Measurements from ENCODE around the gene SENP5. TPM values are rescaled to one million over a fixed set of nuclear protein-coding genes. Genes with fewer than 3 reads are reported as not detected.

The SENP5 gene
- total RNA-seq, 4 donors from 2014 or later, result 21.4 to 42.7 (median 31.7) TPM

- in situ Hi-C loops (cut with MboI; ENCODE audit: low sequenced_read_pairs in 4 of 4) (loop anchor here in 1 of 4 donors (10.0 to 25.0 kb wide), 2 partner anchors 212 to 385 kb away; partner anchors contain the start of genes FBXO45, PAK2 and WDR53), intact Hi-C loops (cut with DNase I; ENCODE audit: low total_unique reads) (no loop called here)
- ATAC-seq (no peak), DNase-seq (no peak)
- Histone ChIP-seq H3K4me3 (no peak overlapping the region), H3K4me1 (peaks cover 11 to 19% of the 10 kb centered on the region in 2 donors), H3K36me3 (no peaks in the 10 kb centered on the region), H3K9me3 (no peaks in the 10 kb centered on the region), H3K27ac (no peak overlapping the region), H3K27me3 (no peaks in the 10 kb centered on the region)
- no peak for TF ChIP-seq POLR2A (IDR thresholded peaks at IDR 0.05)
- TF ChIP-seq, protein P1, sequence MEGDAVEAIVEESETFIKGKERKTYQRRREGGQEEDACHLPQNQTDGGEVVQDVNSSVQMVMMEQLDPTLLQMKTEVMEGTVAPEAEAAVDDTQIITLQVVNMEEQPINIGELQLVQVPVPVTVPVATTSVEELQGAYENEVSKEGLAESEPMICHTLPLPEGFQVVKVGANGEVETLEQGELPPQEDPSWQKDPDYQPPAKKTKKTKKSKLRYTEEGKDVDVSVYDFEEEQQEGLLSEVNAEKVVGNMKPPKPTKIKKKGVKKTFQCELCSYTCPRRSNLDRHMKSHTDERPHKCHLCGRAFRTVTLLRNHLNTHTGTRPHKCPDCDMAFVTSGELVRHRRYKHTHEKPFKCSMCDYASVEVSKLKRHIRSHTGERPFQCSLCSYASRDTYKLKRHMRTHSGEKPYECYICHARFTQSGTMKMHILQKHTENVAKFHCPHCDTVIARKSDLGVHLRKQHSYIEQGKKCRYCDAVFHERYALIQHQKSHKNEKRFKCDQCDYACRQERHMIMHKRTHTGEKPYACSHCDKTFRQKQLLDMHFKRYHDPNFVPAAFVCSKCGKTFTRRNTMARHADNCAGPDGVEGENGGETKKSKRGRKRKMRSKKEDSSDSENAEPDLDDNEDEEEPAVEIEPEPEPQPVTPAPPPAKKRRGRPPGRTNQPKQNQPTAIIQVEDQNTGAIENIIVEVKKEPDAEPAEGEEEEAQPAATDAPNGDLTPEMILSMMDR (IDR thresholded peaks at IDR 0.05 in 4 of 5, conservative IDR thresholded peaks at IDR 0.05 in 1 of 5), result no peak
Measured at GRCh38 chr3:196947136-196947859, 79.6 kb downstream of the SENP5 start.

GRCh38 chr3:196947860-196948441 is 80.2 kb downstream of the SENP5 start:
- DNase-seq, result no peak
- Histone ChIP-seq H3K27me3 (no peaks in the 10 kb centered on the region), H3K9me3 (no peaks in the 10 kb centered on the region), H3K36me3 (no peaks in the 10 kb centered on the region), H3K27ac (no peak overlapping the region), H3K4me3 (no peak overlapping the region), H3K4me1 (peaks cover 11 to 19% of the 10 kb centered on the region in 2 donors)
- TF ChIP-seq, protein P1 (IDR thresholded peaks at IDR 0.05 in 4 of 5, conservative IDR thresholded peaks at IDR 0.05 in 1 of 5), result no peak
- no peak for TF ChIP-seq POLR2A (IDR thresholded peaks at IDR 0.05)
- in situ Hi-C loops (cut with MboI; ENCODE audit: low sequenced_read_pairs in 4 of 4) (loop anchor here in 1 of 4 donors (10.0 to 25.0 kb wide), 2 partner anchors 213 to 386 kb away; partner anchors contain the start of genes FBXO45, PAK2 and WDR53), intact Hi-C loops (cut with DNase I; ENCODE audit: low total_unique reads) (no loop called here)
- no peak for ATAC-seq

DNA sequence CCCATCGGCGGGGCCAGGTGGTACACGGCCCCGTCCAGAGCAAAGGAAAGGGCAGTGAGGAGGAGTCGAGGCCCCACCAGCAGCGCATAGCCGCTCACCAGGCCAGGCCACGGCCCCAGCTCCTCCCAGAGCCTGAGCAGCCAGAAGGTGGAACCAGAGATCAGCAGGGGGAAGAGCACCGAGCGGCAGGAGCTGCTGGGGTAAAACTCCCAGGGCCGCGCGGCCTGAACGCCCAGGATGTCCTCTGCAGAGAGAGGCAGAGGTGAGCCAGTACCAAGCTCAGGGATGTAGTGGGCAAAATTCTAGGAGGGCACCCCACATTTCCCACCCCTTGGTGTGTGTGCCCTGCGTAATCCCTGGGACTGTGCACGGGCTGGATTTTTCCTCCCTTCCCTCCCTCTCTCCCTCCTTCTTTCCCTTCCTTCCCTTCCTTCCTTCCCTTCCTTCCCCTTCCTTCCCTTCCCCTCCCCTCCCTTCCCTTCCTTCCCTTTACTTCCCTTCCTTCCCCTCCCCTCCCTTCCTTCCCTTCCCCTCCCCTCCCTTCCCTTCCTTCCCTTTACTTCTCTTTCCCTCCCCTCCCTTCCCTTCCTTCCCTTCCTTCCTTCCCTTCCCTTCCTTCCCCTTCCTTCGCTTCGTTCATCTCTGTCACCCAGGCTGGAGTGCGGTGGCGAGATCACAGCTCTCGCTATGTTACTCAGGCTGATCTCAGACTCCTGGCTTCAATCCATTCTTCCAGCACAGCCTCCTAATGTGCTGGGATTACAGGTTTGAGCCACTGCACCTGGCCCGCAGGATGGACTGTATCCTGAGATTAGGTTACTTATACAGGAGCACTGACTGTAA is 80.9 kb downstream of the SENP5 start:
- Histone ChIP-seq H3K4me1 (peaks cover 7 to 12% of the 10 kb centered on the region in 2 donors), H3K4me3 (no peak overlapping the region), H3K36me3 (no peaks in the 10 kb centered on the region), H3K27ac (no peak overlapping the region), H3K27me3 (no peaks in the 10 kb centered on the region), H3K9me3 (no peaks in the 10 kb centered on the region)
- ATAC-seq, result no peak
- in situ Hi-C loops (cut with MboI; ENCODE audit: low sequenced_read_pairs in 4 of 4), result loop anchor here in 1 of 4 donors (10.0 to 25.0 kb wide), 2 partner anchors 214 to 386 kb away; partner anchors contain the start of genes FBXO45, PAK2 and WDR53
- no peak for DNase-seq
- TF ChIP-seq, protein P1 (IDR thresholded peaks at IDR 0.05 in 4 of 5, conservative IDR thresholded peaks at IDR 0.05 in 1 of 5), result no peak
- no peak for TF ChIP-seq POLR2A (IDR thresholded peaks at IDR 0.05)
- intact Hi-C loops (cut with DNase I; ENCODE audit: low total_unique reads), result no loop called here

GRCh38 chr3:196949285-196949619 is 81.5 kb downstream of the SENP5 start:
- Histone ChIP-seq H3K4me3 (no peak overlapping the region), H3K27me3 (no peaks in the 10 kb centered on the region), H3K36me3 (no peaks in the 10 kb centered on the region), H3K4me1 (peaks cover under 1 to 6% of the 10 kb centered on the region in 2 donors), H3K9me3 (no peaks in the 10 kb centered on the region), H3K27ac (no peak overlapping the region)
- DNase-seq, result no peak
- intact Hi-C loops (cut with DNase I; ENCODE audit: low total_unique reads), result no loop called here
- ATAC-seq, result no peak
- in situ Hi-C loops (cut with MboI; ENCODE audit: low sequenced_read_pairs in 4 of 4), result loop anchor here in 1 of 4 donors (10.0 to 25.0 kb wide), 2 partner anchors 214 to 387 kb away; partner anchors contain the start of genes FBXO45, PAK2 and WDR53
- TF ChIP-seq POLR2A (IDR thresholded peaks at IDR 0.05), result no peak
- TF ChIP-seq, protein P1 (IDR thresholded peaks at IDR 0.05 in 4 of 5, conservative IDR thresholded peaks at IDR 0.05 in 1 of 5), result no peak
